Effector memory CD8-positive, alpha-beta T cell (primary cell): Measurements from ENCODE around the gene METTL4.
A peak's percentile ranks its signal among the peaks of the same experiment; 100 is the strongest.

Experiments used
- ATAC-seq: fragments of 150-1000 bp; cut with Tn5 transposase; replicated peaks from 2 replicates; pipeline ENCODE4 v1.10.0; 2021; ENCODE audit warnings: mild to moderate bottlenecking, moderate library complexity
- DNase-seq, 3 experiments: peaks; one replicate each; pipeline ENCODE4 v3.0.0; 2021
- H3K27ac Mint-ChIP-seq, 2 donors: one replicate each; pipeline ENCODE4 v1.8.0; 2022; ENCODE audit warnings: mild to moderate bottlenecking in 2 of 2, mixed read lengths in 2 of 2, moderate library complexity in 2 of 2
- H3K27me3 Mint-ChIP-seq, 2 donors: one replicate each; pipeline ENCODE4 v1.8.0; 2022; ENCODE audit warnings: mixed read lengths in 2 of 2
- H3K36me3 Mint-ChIP-seq: one replicate; pipeline ENCODE4 v1.8.0; 2022; ENCODE audit warnings: mild to moderate bottlenecking, moderate library complexity, mixed read lengths; ENCODE audit not compliant: insufficient read depth
- H3K4me1 Mint-ChIP-seq, 2 donors: one replicate each; pipeline ENCODE4 v1.8.0; 2022; ENCODE audit warnings: low read depth in 2 of 2, mixed read lengths in 2 of 2
- H3K4me3 Mint-ChIP-seq, 2 donors: one replicate each; pipeline ENCODE4 v1.8.0; 2022; ENCODE audit warnings: mild to moderate bottlenecking in 2 of 2, mixed read lengths in 2 of 2, moderate library complexity in 2 of 2
- H3K9me3 Mint-ChIP-seq, 2 donors: one replicate each; pipeline ENCODE4 v1.8.0; 2022; ENCODE audit warnings: mixed read lengths in 2 of 2
- total RNA-seq, 9 experiments: gene quantifications; one replicate each; lab custom pipeline; 2026; lab: John Stamatoyannopoulos, UW

The METTL4 gene, protein sequence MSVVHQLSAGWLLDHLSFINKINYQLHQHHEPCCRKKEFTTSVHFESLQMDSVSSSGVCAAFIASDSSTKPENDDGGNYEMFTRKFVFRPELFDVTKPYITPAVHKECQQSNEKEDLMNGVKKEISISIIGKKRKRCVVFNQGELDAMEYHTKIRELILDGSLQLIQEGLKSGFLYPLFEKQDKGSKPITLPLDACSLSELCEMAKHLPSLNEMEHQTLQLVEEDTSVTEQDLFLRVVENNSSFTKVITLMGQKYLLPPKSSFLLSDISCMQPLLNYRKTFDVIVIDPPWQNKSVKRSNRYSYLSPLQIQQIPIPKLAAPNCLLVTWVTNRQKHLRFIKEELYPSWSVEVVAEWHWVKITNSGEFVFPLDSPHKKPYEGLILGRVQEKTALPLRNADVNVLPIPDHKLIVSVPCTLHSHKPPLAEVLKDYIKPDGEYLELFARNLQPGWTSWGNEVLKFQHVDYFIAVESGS
- 11.4 to 33.1 (median 27.4) reads per million in 9 experiments for total RNA-seq

DNA sequence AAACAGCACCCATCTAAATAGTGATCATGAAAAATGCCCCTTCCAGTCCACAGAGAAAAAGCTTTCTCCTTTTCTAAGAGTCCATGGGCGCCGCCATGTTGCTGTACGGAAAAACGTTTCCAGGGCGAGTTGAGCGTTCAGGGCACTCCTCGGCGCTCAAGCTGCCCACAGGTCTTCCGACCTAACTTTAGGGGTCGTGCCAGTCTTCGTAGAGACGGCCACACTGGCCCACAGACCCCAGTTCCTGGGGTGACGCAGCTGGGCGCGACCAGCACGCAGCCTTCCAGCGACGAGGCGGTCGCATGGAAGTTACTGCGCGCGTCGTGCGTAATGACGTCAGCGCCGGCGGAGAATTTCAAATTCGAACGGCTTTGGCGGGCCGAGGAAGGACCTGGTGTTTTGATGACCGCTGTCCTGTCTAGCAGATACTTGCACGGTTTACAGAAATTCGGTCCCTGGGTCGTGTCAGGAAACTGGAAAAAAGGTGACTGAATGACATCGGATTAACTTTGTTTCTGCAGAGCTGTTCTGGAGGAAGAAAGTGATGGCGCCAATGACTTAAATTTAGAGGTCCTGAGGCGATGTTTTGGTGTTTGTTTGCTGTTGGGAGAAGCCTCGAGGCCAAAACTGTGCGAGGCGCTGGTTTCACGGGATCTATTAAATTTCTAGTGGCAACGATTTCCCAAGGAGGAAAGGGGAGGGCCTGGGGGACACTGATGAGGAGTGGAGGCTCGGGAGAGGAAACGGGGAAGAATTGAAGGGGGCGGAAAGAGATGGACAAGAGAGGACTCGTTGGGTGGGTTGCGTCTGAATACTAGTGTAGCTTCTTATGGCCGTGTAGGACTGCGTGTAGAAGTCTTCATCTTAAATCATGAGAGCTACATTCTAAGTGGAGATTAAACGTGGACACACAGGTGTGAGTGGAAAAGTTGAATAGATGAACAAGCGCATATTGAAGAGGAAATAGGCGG is at the start of gene METTL4, which contains the start of gene NDC80:
Gene METTL4, minus strand, starts transcription at position 306 of the 971 bp plus-strand sequence. CDS start 4,289 bp downstream, outside the sequence.
Gene NDC80, plus strand, starts transcription at position 358 of the 971 bp plus-strand sequence. CDS start 1,429 bp downstream, outside the sequence.
- Mint-ChIP-seq H3K9me3 (no peaks in the 10 kb centered on the region), H3K27me3 (no peaks in the 10 kb centered on the region), H3K27ac (peak within 1 kb of the TSS; percentile 99 to 100), H3K4me3 (peak within 1 kb of the TSS; percentile 97), H3K4me1 (peaks cover 28 to 48% of the 10 kb centered on the region in 2 donors), H3K36me3 (peaks cover 18% of the 10 kb centered on the region)
- ATAC-seq (peak; percentile 83), DNase-seq (peak; percentile 78 to 84 (median 81))

DNA sequence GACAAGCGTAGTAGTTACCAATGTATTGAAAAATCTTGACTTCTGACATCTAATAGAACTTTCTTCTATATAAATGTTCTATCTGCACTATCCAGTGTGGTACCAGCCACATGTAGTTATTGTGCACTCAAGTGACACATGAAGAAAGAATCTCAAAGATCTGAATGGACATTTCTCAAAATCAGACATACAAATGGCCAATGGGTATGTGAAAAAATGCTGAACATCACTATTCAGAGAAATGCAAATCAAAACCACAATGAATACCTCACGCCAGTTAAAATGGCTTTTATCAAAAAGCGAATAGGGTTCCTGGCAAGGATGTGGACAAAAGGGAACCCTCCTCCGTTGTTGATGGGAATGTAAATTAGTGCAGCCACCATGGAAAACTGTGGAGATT is 46.7 kb upstream of the METTL4 start:
- H3K27me3 Mint-ChIP-seq, result no peaks in the 10 kb centered on the region
- H3K36me3 Mint-ChIP-seq, result no peaks in the 10 kb centered on the region
- H3K4me3 Mint-ChIP-seq, result no peak overlapping the region
- H3K27ac Mint-ChIP-seq, result no peak overlapping the region
- DNase-seq (no peak), ATAC-seq (no peak)
- peaks cover 0 to 2% of the 10 kb centered on the region in 2 donors for H3K9me3 Mint-ChIP-seq
- H3K4me1 Mint-ChIP-seq, result no peaks in the 10 kb centered on the region

DNA sequence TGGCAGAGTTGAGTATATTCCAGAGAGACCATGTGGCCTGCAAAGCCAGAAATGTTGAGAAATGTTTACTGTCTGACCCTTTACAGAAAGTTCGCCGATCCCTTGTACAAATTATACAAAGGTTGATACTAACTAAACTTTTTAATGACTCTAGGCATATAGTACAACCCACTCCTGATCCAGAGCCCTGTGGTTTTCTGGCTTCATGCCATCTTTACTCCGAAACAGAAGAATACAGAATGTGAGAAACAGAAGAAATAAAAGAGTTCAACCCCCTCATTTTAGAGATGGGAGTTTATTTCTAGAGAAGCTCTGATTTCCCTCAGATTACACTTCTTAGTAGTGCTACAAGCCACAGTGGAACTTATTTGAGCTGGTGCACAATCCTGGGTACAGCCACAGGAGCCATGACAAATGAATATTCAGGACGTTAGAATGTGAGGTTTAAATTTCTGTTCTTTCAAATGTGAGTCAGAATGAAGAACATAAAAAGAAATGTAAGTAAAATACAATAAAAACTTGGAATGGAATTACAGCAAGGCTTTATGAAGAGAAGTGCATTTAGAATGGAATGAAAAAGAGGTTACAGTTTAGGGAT is 46.2 kb upstream of the METTL4 start:
- H3K27ac Mint-ChIP-seq, result no peak overlapping the region
- H3K27me3 Mint-ChIP-seq, result no peaks in the 10 kb centered on the region
- no peaks in the 10 kb centered on the region for H3K4me1 Mint-ChIP-seq
- ATAC-seq (no peak), DNase-seq (no peak)
- no peak overlapping the region for H3K4me3 Mint-ChIP-seq
- H3K9me3 Mint-ChIP-seq, result peaks cover 0 to 2% of the 10 kb centered on the region in 2 donors
- H3K36me3 Mint-ChIP-seq, result no peaks in the 10 kb centered on the region

DNA sequence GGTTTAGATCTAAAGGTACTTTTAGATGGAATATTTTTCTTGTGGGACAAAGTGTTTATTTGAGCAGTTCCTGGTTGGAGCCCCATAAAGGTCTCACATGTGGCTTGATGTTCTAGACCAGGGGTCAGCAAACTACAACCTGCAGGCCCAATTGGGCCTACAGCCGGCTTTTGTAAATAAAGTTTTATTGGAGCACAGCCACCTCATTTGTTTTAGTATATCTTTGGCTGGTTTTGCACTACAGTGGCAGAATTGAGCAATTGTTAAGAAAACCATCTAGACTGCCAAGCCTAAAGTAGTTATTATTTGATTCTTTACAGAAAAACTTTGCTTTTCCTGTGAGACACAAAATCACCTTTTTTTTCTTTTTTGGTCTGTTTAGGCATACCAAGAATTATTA is 41.7 kb upstream of the METTL4 start:
- Mint-ChIP-seq H3K4me3 (no peak overlapping the region), H3K36me3 (no peaks in the 10 kb centered on the region)

DNA sequence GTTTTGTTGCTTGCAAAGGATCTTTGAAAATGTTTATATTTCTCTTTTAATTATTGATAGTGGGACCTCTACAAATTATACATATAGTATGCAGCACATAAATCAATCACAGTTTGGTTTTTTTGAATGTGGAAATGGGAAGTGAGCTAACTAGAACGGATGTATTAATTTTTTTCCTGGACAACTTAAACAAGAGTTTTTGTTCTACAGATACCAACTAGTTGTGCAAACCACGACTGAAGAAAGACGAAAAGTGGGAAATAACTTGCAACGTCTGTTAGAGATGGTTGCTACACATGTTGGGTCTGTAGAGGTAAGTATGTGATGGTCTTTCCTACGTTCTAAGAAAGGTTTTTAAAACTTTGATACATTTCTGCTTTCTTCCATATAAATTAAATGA is 39.2 kb upstream of the METTL4 start:
- no peak overlapping the region for H3K27ac Mint-ChIP-seq

More for the DNA sequence above, 41.7 kb upstream of the METTL4 start:
- no peak for DNase-seq
- Mint-ChIP-seq H3K27ac (no peak overlapping the region), H3K4me1 (peaks cover 0 to 3% of the 10 kb centered on the region in 2 donors), H3K27me3 (no peaks in the 10 kb centered on the region), H3K9me3 (peaks cover 0 to 2% of the 10 kb centered on the region in 2 donors)
- no peak for ATAC-seq

DNA sequence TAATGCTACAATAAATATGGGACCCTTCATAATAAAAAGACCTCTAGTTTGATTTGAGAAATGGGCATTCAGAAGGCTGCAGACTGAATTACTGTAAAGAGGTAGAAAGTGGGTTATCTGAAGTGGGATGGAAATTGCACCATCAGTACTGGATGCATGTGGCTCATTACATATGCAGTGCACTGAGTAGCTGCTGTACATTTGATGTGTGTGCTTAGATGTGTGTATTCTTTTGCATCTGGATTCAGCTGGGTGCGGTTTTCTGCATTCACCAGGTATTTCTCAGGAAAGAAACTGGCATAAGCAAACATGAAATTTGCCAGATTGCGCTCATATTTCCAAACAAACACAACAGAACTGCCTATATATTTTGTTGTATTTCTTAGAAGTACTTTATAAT is 38.3 kb upstream of the METTL4 start:
- DNase-seq, result no peak
- ATAC-seq, result no peak
- Mint-ChIP-seq H3K36me3 (no peaks in the 10 kb centered on the region), H3K9me3 (no peaks in the 10 kb centered on the region), H3K4me1 (peaks cover 4 to 16% of the 10 kb centered on the region in 2 donors), H3K4me3 (no peak overlapping the region), H3K27me3 (no peaks in the 10 kb centered on the region), H3K27ac (no peak overlapping the region)

More for the DNA sequence above, 39.2 kb upstream of the METTL4 start:
- Mint-ChIP-seq H3K4me1 (peaks cover 0 to 7% of the 10 kb centered on the region in 2 donors), H3K9me3 (peaks cover 0 to 2% of the 10 kb centered on the region in 2 donors), H3K36me3 (no peaks in the 10 kb centered on the region), H3K27me3 (no peaks in the 10 kb centered on the region), H3K4me3 (no peak overlapping the region)
- no peak for DNase-seq
- ATAC-seq, result no peak

DNA sequence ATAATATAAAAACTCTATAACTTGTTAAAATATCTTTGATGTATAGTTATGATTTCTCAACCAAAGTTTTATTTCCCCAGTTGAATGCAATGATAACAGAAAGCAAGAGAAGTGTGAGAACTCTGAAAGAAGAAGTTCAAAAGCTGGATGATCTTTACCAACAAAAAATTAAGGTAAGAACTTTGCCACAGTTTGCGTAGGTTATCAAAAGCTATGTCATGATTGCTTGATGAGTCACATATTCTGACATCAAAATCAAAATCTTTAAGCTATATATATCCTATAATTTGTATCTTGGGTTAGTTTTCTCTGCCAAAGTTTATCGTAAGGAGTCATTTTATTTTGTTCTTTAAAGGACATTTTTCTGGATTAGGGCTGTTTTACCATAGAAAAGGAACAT is 35.0 kb upstream of the METTL4 start:
- DNase-seq, result no peak
- Mint-ChIP-seq H3K27ac (peak overlapping the region; percentile 82 to 97), H3K27me3 (no peaks in the 10 kb centered on the region), H3K4me3 (peak overlapping the region; percentile 41 to 61), H3K4me1 (peaks cover 15 to 23% of the 10 kb centered on the region in 2 donors), H3K36me3 (no peaks in the 10 kb centered on the region), H3K9me3 (no peaks in the 10 kb centered on the region)
- peak; percentile 65 for ATAC-seq

DNA sequence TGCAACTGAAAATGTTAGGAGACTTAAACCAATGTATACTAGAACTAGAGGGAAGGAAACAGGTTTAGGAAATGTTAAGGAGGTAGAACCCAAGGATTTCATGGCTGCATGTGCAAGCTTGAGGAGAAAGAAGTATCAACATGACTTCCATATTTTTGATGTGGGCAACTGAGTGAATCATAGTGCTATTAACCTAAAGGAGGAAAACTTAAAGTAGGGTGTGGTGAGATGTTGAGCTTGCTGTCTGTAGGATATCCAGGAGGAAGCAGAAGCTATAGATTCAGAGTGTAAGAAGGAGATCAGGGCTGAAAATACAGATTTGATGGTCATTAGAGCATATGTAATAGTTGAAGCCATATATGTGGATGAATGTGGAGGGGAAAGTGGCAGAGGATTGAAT is 31.5 kb upstream of the METTL4 start:
- Mint-ChIP-seq H3K9me3 (no peaks in the 10 kb centered on the region), H3K27me3 (no peaks in the 10 kb centered on the region), H3K36me3 (no peaks in the 10 kb centered on the region), H3K27ac (peak overlapping the region in 1 of 2 donors; percentile 97), H3K4me3 (no peak overlapping the region), H3K4me1 (peaks cover 15 to 27% of the 10 kb centered on the region in 2 donors)
- ATAC-seq (no peak), DNase-seq (no peak)

DNA sequence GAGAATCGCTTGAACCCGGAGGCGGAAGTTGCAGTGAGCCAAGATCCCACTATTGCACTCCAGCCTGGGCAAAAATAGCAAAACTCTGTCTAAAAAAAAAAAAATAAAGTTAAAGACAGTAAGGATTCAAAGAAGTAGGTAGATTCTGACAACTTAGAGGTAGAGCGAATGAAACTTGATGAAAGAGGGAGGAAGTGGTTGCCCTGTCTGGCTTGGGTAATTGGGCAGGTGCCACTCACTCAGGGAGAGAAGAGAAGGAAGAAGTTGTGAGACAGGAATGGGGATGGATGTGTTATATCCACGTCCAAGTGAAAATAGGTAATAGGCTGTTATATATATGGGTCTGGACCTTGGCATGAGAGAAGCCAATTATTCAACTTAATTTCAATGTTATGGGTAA is 26.3 kb upstream of the METTL4 start:
- DNase-seq (no peak), ATAC-seq (peak; percentile 48)
- peak overlapping the region in 1 of 2 donors; percentile 33 for H3K27ac Mint-ChIP-seq
- peaks cover 0 to 2% of the 10 kb centered on the region in 2 donors for H3K9me3 Mint-ChIP-seq
- no peaks in the 10 kb centered on the region for H3K36me3 Mint-ChIP-seq
- H3K27me3 Mint-ChIP-seq, result no peaks in the 10 kb centered on the region
- peaks cover 6 to 10% of the 10 kb centered on the region in 2 donors for H3K4me1 Mint-ChIP-seq
- no peak overlapping the region for H3K4me3 Mint-ChIP-seq

DNA sequence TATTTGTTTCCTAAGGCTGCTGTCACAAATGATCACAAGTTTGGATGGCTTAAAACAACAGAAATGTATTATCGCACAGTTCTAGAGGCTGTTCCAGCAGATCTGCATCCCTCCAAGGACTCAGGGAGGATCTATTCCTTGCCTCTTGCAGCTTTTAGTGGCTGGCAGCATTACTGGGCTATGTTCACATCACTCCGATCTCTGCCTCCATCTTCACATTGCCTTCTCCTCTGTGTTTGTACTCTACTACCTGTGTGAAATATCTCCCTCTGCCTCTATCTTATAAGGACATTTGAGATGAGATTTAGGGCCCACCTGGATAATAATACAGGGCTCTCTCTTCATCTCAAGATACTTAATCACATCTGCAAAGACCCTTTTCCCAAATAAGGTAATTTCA is 19.0 kb upstream of the METTL4 start:
- no peaks in the 10 kb centered on the region for H3K9me3 Mint-ChIP-seq
- H3K27me3 Mint-ChIP-seq, result no peaks in the 10 kb centered on the region
- DNase-seq (no peak), ATAC-seq (peak; percentile 39)
- H3K4me3 Mint-ChIP-seq, result peak overlapping the region; percentile 56 to 73
- peaks cover 15 to 24% of the 10 kb centered on the region in 2 donors for H3K4me1 Mint-ChIP-seq
- peak overlapping the region; percentile 86 to 89 for H3K27ac Mint-ChIP-seq
- H3K36me3 Mint-ChIP-seq, result peaks cover 3% of the 10 kb centered on the region

DNA sequence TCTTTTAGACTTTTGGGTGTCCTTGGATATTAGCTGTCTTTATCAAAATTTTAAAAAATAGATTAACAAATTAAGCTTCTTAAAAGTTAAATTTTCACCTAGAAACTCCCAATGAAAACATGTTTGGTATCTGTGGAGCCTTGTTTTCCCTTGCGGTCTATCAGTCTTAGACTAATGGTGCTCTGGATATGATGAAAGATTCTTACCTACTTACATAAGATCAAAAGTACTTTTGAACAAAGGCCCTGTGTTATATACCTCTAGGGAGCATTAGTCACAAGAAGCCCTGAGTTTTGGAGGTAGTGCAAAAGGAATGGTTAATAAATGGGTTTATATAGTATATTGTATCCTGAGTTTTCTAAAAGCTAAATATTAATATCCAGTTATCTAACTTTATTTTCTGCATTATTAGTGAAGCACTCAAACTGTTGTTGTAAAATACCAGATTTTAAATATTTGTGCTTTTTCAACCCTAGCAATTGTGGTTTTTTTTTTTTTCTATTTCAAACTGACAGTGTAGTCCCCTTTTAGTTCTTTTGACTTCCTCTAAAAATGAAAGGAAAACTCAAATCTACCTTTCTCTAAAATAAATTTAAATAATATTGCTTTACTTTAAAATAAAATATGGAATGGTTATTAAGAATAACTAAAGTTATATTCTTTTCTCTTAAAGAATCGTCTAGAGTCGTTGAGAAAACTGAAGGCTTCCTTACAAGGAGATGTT is 18.2 kb upstream of the METTL4 start:
- Mint-ChIP-seq H3K4me3 (peak overlapping the region; percentile 56 to 73), H3K27ac (peak overlapping the region; percentile 86 to 89), H3K27me3 (no peaks in the 10 kb centered on the region), H3K36me3 (peaks cover 3% of the 10 kb centered on the region), H3K4me1 (peaks cover 15 to 24% of the 10 kb centered on the region in 2 donors), H3K9me3 (no peaks in the 10 kb centered on the region)
- ATAC-seq (peak; percentile 42), DNase-seq (no peak)

DNA sequence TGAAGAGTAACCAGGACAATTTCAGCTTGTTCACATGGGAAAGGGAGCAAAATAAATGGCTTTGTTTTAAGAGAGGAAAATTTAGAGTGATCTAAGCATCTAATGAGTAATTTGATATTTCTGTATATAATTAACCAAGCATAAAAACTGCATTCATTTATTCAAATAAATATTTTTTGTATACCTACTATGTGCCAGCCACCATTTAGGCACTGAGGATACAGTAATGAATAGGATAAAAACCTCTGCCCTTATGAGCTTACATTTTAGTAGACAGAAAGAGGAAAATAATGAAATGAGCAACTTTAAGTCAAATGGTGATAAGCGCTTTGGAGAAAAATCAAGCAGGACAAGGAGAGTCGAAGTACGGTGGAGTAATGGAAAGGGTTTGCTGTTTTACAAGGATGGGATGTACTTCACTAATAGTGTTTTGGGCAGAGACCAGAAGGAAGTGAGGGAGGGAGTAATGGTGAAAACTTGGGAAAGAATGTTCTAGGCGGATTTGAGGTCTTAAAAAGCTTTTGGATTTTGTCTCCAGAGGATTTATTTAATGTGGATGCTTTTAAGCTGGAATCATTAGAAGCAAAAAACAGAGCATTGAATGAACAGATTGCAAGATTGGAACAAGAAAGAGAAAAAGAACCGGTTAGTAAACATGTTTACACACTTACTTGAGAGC is 17.5 kb upstream of the METTL4 start:
- peak overlapping the region in 1 of 2 donors; percentile 32 for H3K27ac Mint-ChIP-seq
- peak overlapping the region in 1 of 2 donors; percentile 18 for H3K4me3 Mint-ChIP-seq
- ATAC-seq, result no peak
- H3K36me3 Mint-ChIP-seq, result peaks cover 3% of the 10 kb centered on the region
- peaks cover 13 to 24% of the 10 kb centered on the region in 2 donors for H3K4me1 Mint-ChIP-seq
- DNase-seq, result no peak
- no peaks in the 10 kb centered on the region for H3K27me3 Mint-ChIP-seq
- no peaks in the 10 kb centered on the region for H3K9me3 Mint-ChIP-seq
